BJ (cell line): ENCODE data around the gene ASMTL. TPM values are rescaled to one million over a fixed set of nuclear protein-coding genes. Genes with fewer than 3 reads are reported as not detected.

Experiments
- CTCF ChIA-PET: fragments of 350-600 bp; formaldehyde crosslinking; extraction: SDS; loops from one replicate; lab custom pipeline; 2021; ENCODE audit warnings: antibody characterized with exemption, inconsistent platforms; lab: Yijun Ruan, JAX
- POLR2A ChIA-PET: fragments of 300-600 bp; sonication (Branson Sonifier 250); formaldehyde crosslinking; extraction: SDS; loops from one replicate; lab custom pipeline; 2021; ENCODE audit warnings: antibody characterized with exemption; lab: Charles Lee
- DNase-seq: peaks from one replicate; pipeline ENCODE4 v3.0.0-alpha.2; 2011; ENCODE audit warnings: low read depth
- H3K27me3 ChIP-seq: 2 replicates; pipeline ENCODE4 v1.6.0; 2011; ENCODE audit warnings: low read length; ENCODE audit not compliant: control insufficient read depth, insufficient read depth
- H3K36me3 ChIP-seq: 2 replicates; pipeline ENCODE4 v1.5.1; 2011; ENCODE audit warnings: low read length; ENCODE audit not compliant: control insufficient read depth, insufficient read depth
- H3K4me3 ChIP-seq: 2 replicates; pipeline ENCODE4 v1.5.1; 2011; ENCODE audit warnings: low read depth, mild to moderate bottlenecking, control low read depth, low read length
- CTCF ChIP-seq: IDR thresholded peaks from 2 replicates; pipeline ENCODE4 v1.5.1; 2011; ENCODE audit warnings: low read depth, mild to moderate bottlenecking, control low read depth, inconsistent platforms, low read length, moderate library complexity; ENCODE audit not compliant: insufficient read depth
- polyA plus RNA-seq: library from polyadenylated mRNA; depleted of rRNA; stranded (reverse); fragments of >200 nt; gene quantifications from 2 replicates; pipeline ENCODE4 v1.2.3, GENCODE V29; 2011

The ASMTL gene
- polyA plus RNA-seq, 1 experiment, result 33.7 TPM

- CTCF ChIA-PET, result no interaction called here
- POLR2A ChIA-PET, result no interaction called here
- H3K27me3 ChIP-seq, result no peaks in the 10 kb centered on the region
- H3K36me3 ChIP-seq, result peaks cover 35% of the 10 kb centered on the region
- no peak for DNase-seq
- TF ChIP-seq CTCF, result no peak
- H3K4me3 ChIP-seq, result peak overlapping the region; percentile 95
These were observed 61.9 kb downstream of the ASMTL start for GRCh38 chrX:1390621-1391369.

- CTCF ChIA-PET, result no interaction called here
These were observed 62.8 kb downstream of the ASMTL start for GRCh38 chrX:1389993-1390285.

GRCh38 chrX:1389181-1389992 lies 63.3 kb downstream of the ASMTL start:
- H3K27me3 ChIP-seq, result no peaks in the 10 kb centered on the region
- H3K36me3 ChIP-seq, result peaks cover 43% of the 10 kb centered on the region
- ChIA-PET POLR2A (no interaction called here), CTCF (no interaction called here)
- no peak overlapping the region for H3K4me3 ChIP-seq
- TF ChIP-seq CTCF, result no peak
- no peak for DNase-seq

More at GRCh38 chrX:1389993-1390285, 62.8 kb downstream of the ASMTL start:
- peaks cover 39% of the 10 kb centered on the region for H3K36me3 ChIP-seq
- H3K4me3 ChIP-seq, result no peak overlapping the region
- TF ChIP-seq CTCF, result no peak
- POLR2A ChIA-PET, result no interaction called here
- DNase-seq, result no peak
- no peaks in the 10 kb centered on the region for H3K27me3 ChIP-seq

GRCh38 chrX:1388651-1389050 lies 64.1 kb downstream of the ASMTL start:
- Histone ChIP-seq H3K4me3 (no peak overlapping the region), H3K36me3 (peaks cover 43% of the 10 kb centered on the region), H3K27me3 (no peaks in the 10 kb centered on the region)
- no peak for TF ChIP-seq CTCF
- ChIA-PET POLR2A (no interaction called here), CTCF (no interaction called here)
- DNase-seq, result no peak

- ChIA-PET POLR2A (no interaction called here), CTCF (no interaction called here)
- no peak for DNase-seq
- no peak for TF ChIP-seq CTCF
- Histone ChIP-seq H3K36me3 (peaks cover 43% of the 10 kb centered on the region), H3K27me3 (no peaks in the 10 kb centered on the region), H3K4me3 (no peak overlapping the region)
These were observed 65.5 kb downstream of the ASMTL start for GRCh38 chrX:1387141-1387776.
